SK-N-SH (cell line): ENCODE measurements around the gene PFDN5.

Experiments
- CHD2 ChIP-seq: fragments of 150-350 bp; IDR thresholded peaks from 2 replicates; pipeline ENCODE4 v1.6.1; 2018; ENCODE audit warnings: low read length; ENCODE audit not compliant: partially characterized antibody
- POLR2AphosphoS5 ChIP-seq: IDR thresholded peaks from 2 replicates; pipeline ENCODE4 v1.6.1; 2012; ENCODE audit warnings: low read depth, low read length
- RAD21 ChIP-seq: IDR thresholded peaks from 2 replicates; pipeline ENCODE4 v1.6.1; 2012; ENCODE audit warnings: mild to moderate bottlenecking, low read length
- RCOR1 ChIP-seq: fragments of 150-350 bp; IDR thresholded peaks from 2 replicates; pipeline ENCODE4 v1.6.1; 2017; ENCODE audit warnings: antibody characterized with exemption, low read length
- TCF12 ChIP-seq: IDR thresholded peaks from 2 replicates; pipeline ENCODE4 v1.4.0; 2012
- TF ChIP-seq, protein P1 (sequence below): fragments of 200-600 bp; sonication (generic); IDR thresholded peaks from 2 replicates; pipeline ENCODE4 v1.6.1; 2017; ENCODE audit warnings: antibody characterized with exemption, mild to moderate bottlenecking, moderate library complexity

DNA sequence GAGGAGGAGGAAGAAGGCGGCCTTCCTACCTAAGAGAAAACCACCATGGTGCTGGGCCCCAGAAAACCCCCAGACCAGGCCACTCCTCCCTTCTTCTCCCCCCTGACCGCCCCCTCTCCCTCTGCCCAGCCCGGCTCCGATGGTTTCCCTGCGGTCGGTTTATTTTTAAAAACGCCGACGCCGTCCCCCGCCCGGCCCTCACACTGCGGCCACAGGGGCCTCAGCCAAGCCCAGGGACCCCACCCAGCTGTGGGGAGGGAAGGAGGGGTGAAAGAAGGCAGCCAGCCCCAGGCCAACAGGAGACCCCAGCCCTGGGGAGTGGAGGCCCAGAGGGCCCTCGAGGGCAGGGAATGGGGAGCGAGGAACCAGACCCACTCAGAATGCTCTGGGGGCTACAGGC, 37.4 kb downstream of the PFDN5 start:
- TF ChIP-seq RCOR1: no peak
- TF ChIP-seq, protein P1, sequence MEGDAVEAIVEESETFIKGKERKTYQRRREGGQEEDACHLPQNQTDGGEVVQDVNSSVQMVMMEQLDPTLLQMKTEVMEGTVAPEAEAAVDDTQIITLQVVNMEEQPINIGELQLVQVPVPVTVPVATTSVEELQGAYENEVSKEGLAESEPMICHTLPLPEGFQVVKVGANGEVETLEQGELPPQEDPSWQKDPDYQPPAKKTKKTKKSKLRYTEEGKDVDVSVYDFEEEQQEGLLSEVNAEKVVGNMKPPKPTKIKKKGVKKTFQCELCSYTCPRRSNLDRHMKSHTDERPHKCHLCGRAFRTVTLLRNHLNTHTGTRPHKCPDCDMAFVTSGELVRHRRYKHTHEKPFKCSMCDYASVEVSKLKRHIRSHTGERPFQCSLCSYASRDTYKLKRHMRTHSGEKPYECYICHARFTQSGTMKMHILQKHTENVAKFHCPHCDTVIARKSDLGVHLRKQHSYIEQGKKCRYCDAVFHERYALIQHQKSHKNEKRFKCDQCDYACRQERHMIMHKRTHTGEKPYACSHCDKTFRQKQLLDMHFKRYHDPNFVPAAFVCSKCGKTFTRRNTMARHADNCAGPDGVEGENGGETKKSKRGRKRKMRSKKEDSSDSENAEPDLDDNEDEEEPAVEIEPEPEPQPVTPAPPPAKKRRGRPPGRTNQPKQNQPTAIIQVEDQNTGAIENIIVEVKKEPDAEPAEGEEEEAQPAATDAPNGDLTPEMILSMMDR: no peak
- TF ChIP-seq CHD2: no peak
- no peak for TF ChIP-seq TCF12
- no peak for TF ChIP-seq RAD21
- no peak for TF ChIP-seq POLR2AphosphoS5
